ENCODE data around the gene FGFR2. TPM values are rescaled to one million over a fixed set of nuclear protein-coding genes. Genes with fewer than 3 reads are reported as not detected.

The FGFR2 gene
- total and polyA plus RNA-seq, 4 donors = 11.4 to 69.9 (median 31.9) TPM

- Histone ChIP-seq H3K9me3 (ENCODE audit: control insufficient read depth in 4 of 4, low read length in 3 of 4) (no peaks in the 10 kb centered on the region), H3K27ac (ENCODE audit: low read depth in 1 of 2, low read length in 2 of 2) (no peak overlapping the region), H3K4me1 (ENCODE audit: control insufficient read depth in 4 of 4, insufficient read depth in 4 of 4, low read length in 3 of 4) (peaks cover 2 to 6% (median 4%) of the 10 kb centered on the region in 4 donors), H3K27me3 (ENCODE audit: control insufficient read depth in 4 of 4, insufficient read depth in 4 of 4, low read length in 3 of 4) (no peaks in the 10 kb centered on the region), H3K36me3 (ENCODE audit: control insufficient read depth in 4 of 4, insufficient read depth in 3 of 4, low read depth in 1 of 4, low read length in 3 of 4) (no peaks in the 10 kb centered on the region), H3K9ac (ENCODE audit: low read depth in 1 of 2, low read length in 2 of 2) (no peak overlapping the region), H3K4me3 (ENCODE audit: low read depth in 1 of 3, low read length in 3 of 3) (no peak overlapping the region)
- TF ChIP-seq TAF1 (conservative IDR thresholded peaks at IDR 0.05) (no peak), RXRA (IDR thresholded peaks at IDR 0.05) (no peak)
- DNase-seq (ENCODE audit: low spot score) = no peak
- 61% methylated on average over 3 of the region's 3 CpGs for WGBS
Measured at GRCh38 chr10:121457729-121458128, 140.5 kb downstream of the FGFR2 start.

GRCh38 chr10:121455377-121455776, 142.9 kb downstream of the FGFR2 start:
- Histone ChIP-seq H3K9ac (ENCODE audit: low read depth in 1 of 2, low read length in 2 of 2) (no peak overlapping the region), H3K9me3 (ENCODE audit: control insufficient read depth in 4 of 4, low read length in 3 of 4) (no peaks in the 10 kb centered on the region), H3K27ac (ENCODE audit: low read depth in 1 of 2, low read length in 2 of 2) (no peak overlapping the region), H3K4me3 (ENCODE audit: low read depth in 1 of 3, low read length in 3 of 3) (no peak overlapping the region), H3K4me1 (ENCODE audit: control insufficient read depth in 4 of 4, insufficient read depth in 4 of 4, low read length in 3 of 4) (peaks cover 2 to 6% (median 4%) of the 10 kb centered on the region in 4 donors), H3K36me3 (ENCODE audit: control insufficient read depth in 4 of 4, insufficient read depth in 3 of 4, low read depth in 1 of 4, low read length in 3 of 4) (no peaks in the 10 kb centered on the region), H3K27me3 (ENCODE audit: control insufficient read depth in 4 of 4, insufficient read depth in 4 of 4, low read length in 3 of 4) (no peaks in the 10 kb centered on the region)
- WGBS = 82% methylated on average over 5 of the region's 5 CpGs
- no peak for TF ChIP-seq FOXA2 (IDR thresholded peaks at IDR 0.05)
- DNase-seq (ENCODE audit: low spot score) = no peak

- WGBS = 36% methylated on average over 4 of the region's 4 CpGs
- Histone ChIP-seq H3K9me3 (ENCODE audit: control insufficient read depth in 4 of 4, low read length in 3 of 4) (no peaks in the 10 kb centered on the region), H3K36me3 (ENCODE audit: control insufficient read depth in 4 of 4, insufficient read depth in 3 of 4, low read depth in 1 of 4, low read length in 3 of 4) (no peaks in the 10 kb centered on the region), H3K27me3 (ENCODE audit: control insufficient read depth in 4 of 4, insufficient read depth in 4 of 4, low read length in 3 of 4) (no peaks in the 10 kb centered on the region), H3K9ac (ENCODE audit: low read depth in 1 of 2, low read length in 2 of 2) (no peak overlapping the region), H3K4me1 (ENCODE audit: control insufficient read depth in 4 of 4, insufficient read depth in 4 of 4, low read length in 3 of 4) (peaks cover 2 to 6% (median 4%) of the 10 kb centered on the region in 4 donors), H3K27ac (ENCODE audit: low read depth in 1 of 2, low read length in 2 of 2) (no peak overlapping the region), H3K4me3 (ENCODE audit: low read depth in 1 of 3, low read length in 3 of 3) (no peak overlapping the region)
- no peak for DNase-seq (ENCODE audit: low spot score)
- TF ChIP-seq HNF4G (IDR thresholded peaks at IDR 0.05) = peak; percentile 92
- peak; percentile 22 to 52 for TF ChIP-seq JUND (IDR thresholded peaks at IDR 0.05)
- TF ChIP-seq FOXA2 (IDR thresholded peaks at IDR 0.05) = peak; percentile 21
- TF ChIP-seq CTCF (IDR thresholded peaks at IDR 0.05; ENCODE audit: low read depth, low read length, missing input control) = no peak
- TF ChIP-seq SP1 (IDR thresholded peaks at IDR 0.05) = peak; percentile 74
- TF ChIP-seq GABPA (IDR thresholded peaks at IDR 0.05 in 1 of 2, conservative IDR thresholded peaks at IDR 0.05 in 1 of 2) = no peak
- TF ChIP-seq ZBTB33 (IDR thresholded peaks at IDR 0.05) = peak; percentile 25
- no peak for TF ChIP-seq FOXA1 (IDR thresholded peaks at IDR 0.05)
- TF ChIP-seq RXRA (IDR thresholded peaks at IDR 0.05) = peak; percentile 71 to 75
- TF ChIP-seq REST (IDR thresholded peaks at IDR 0.05) = no peak
- TF ChIP-seq TAF1 (conservative IDR thresholded peaks at IDR 0.05) = no peak
- peak; percentile 16 for TF ChIP-seq NR2F2 (IDR thresholded peaks at IDR 0.05)
- TF ChIP-seq YY1 (IDR thresholded peaks at IDR 0.05) = no peak
- peak; percentile 93 to 98 for TF ChIP-seq HNF4A (conservative IDR thresholded peaks at IDR 0.05)
- no peak for TF ChIP-seq ATF3 (IDR thresholded peaks at IDR 0.05)
- peak; percentile 26 to 59 for TF ChIP-seq RAD21 (IDR thresholded peaks at IDR 0.05)
- no peak for TF ChIP-seq EGR1 (IDR thresholded peaks at IDR 0.05; ENCODE audit: low read depth in 2 of 2)
- peak; percentile 92 for TF ChIP-seq MAX (IDR thresholded peaks at IDR 0.05)
Measured at GRCh38 chr10:121454781-121455180, 143.5 kb downstream of the FGFR2 start.

Data from liver (tissue), 9 donors.